ENCODE data around the gene BRIP1. TPM values are rescaled to one million over a fixed set of nuclear protein-coding genes. Genes with fewer than 3 reads are reported as not detected.

BRIP1 gene
- total RNA-seq, 1 donor, result 6.2 TPM

GRCh38 chr17:61789872-61790271, 73.5 kb downstream of the BRIP1 start:
- Histone ChIP-seq H3K36me3 (ENCODE audit: insufficient read depth, low read length) (peaks cover 4% of the 10 kb centered on the region), H4K20me1 (ENCODE audit: insufficient read depth, low read length) (no peaks in the 10 kb centered on the region), H2AFZ (ENCODE audit: low read length) (no peak overlapping the region), H3K4me3 (ENCODE audit: insufficient read depth, low read length) (no peak overlapping the region), H3K9me3 (ENCODE audit: low read depth, low read length) (no peaks in the 10 kb centered on the region), H3K27me3 (ENCODE audit: insufficient read depth, low read length) (no peaks in the 10 kb centered on the region), H3K79me2 (ENCODE audit: insufficient read depth, low read length) (no peaks in the 10 kb centered on the region), H3K4me1 (ENCODE audit: insufficient read depth, low read length) (no peaks in the 10 kb centered on the region), H3K4me2 (ENCODE audit: insufficient read depth, low read length) (no peak overlapping the region), H3K27ac (ENCODE audit: low read depth, low read length) (no peak overlapping the region)
- no peak for DNase-seq (ENCODE audit: insufficient read length, low spot score, missing footprints)
- TF ChIP-seq CTCF (IDR thresholded peaks at IDR 0.05; ENCODE audit: extremely low read depth, low read depth, low read length), result no peak

- Histone ChIP-seq H4K20me1 (ENCODE audit: insufficient read depth, low read length) (no peaks in the 10 kb centered on the region), H3K4me1 (ENCODE audit: insufficient read depth, low read length) (no peaks in the 10 kb centered on the region), H3K4me2 (ENCODE audit: insufficient read depth, low read length) (no peak overlapping the region), H3K27ac (ENCODE audit: low read depth, low read length) (no peak overlapping the region), H3K27me3 (ENCODE audit: insufficient read depth, low read length) (no peaks in the 10 kb centered on the region), H3K79me2 (ENCODE audit: insufficient read depth, low read length) (no peaks in the 10 kb centered on the region), H3K4me3 (ENCODE audit: insufficient read depth, low read length) (no peak overlapping the region), H2AFZ (ENCODE audit: low read length) (peak overlapping the region; percentile 76), H3K9me3 (ENCODE audit: low read depth, low read length) (no peaks in the 10 kb centered on the region), H3K36me3 (ENCODE audit: insufficient read depth, low read length) (peaks cover 3% of the 10 kb centered on the region)
- DNase-seq (ENCODE audit: insufficient read length, low spot score, missing footprints), result no peak
- no peak for TF ChIP-seq CTCF (IDR thresholded peaks at IDR 0.05; ENCODE audit: extremely low read depth, low read depth, low read length)
Observed at GRCh38 chr17:61786088-61786487, 77.2 kb downstream of the BRIP1 start.

GRCh38 chr17:61784510-61784909, 78.8 kb downstream of the BRIP1 start:
- Histone ChIP-seq H4K20me1 (ENCODE audit: insufficient read depth, low read length) (no peaks in the 10 kb centered on the region), H3K9me3 (ENCODE audit: low read depth, low read length) (no peaks in the 10 kb centered on the region)
- TF ChIP-seq CTCF (IDR thresholded peaks at IDR 0.05; ENCODE audit: extremely low read depth, low read depth, low read length), result no peak

GRCh38 chr17:61783556-61784304, 79.6 kb downstream of the BRIP1 start:
- no peak overlapping the region for H3K4me2 ChIP-seq (ENCODE audit: insufficient read depth, low read length)
- no peak for TF ChIP-seq CTCF (IDR thresholded peaks at IDR 0.05; ENCODE audit: extremely low read depth, low read depth, low read length)
- H4K20me1 ChIP-seq (ENCODE audit: insufficient read depth, low read length), result no peaks in the 10 kb centered on the region
- H3K36me3 ChIP-seq (ENCODE audit: insufficient read depth, low read length), result peaks cover 3% of the 10 kb centered on the region
- no peak overlapping the region for H3K27ac ChIP-seq (ENCODE audit: low read depth, low read length)
- no peaks in the 10 kb centered on the region for H3K79me2 ChIP-seq (ENCODE audit: insufficient read depth, low read length)
- H3K4me3 ChIP-seq (ENCODE audit: insufficient read depth, low read length), result no peak overlapping the region
- H3K27me3 ChIP-seq (ENCODE audit: insufficient read depth, low read length), result no peaks in the 10 kb centered on the region
- no peaks in the 10 kb centered on the region for H3K9me3 ChIP-seq (ENCODE audit: low read depth, low read length)
- no peak for DNase-seq (ENCODE audit: insufficient read length, low spot score, missing footprints)
- H2AFZ ChIP-seq (ENCODE audit: low read length), result no peak overlapping the region
- no peaks in the 10 kb centered on the region for H3K4me1 ChIP-seq (ENCODE audit: insufficient read depth, low read length)

More at GRCh38 chr17:61784510-61784909, 78.8 kb downstream of the BRIP1 start:
- Histone ChIP-seq H3K27ac (ENCODE audit: low read depth, low read length) (no peak overlapping the region), H3K27me3 (ENCODE audit: insufficient read depth, low read length) (no peaks in the 10 kb centered on the region), H3K79me2 (ENCODE audit: insufficient read depth, low read length) (no peaks in the 10 kb centered on the region), H3K4me1 (ENCODE audit: insufficient read depth, low read length) (no peaks in the 10 kb centered on the region), H2AFZ (ENCODE audit: low read length) (no peak overlapping the region), H3K4me3 (ENCODE audit: insufficient read depth, low read length) (no peak overlapping the region), H3K36me3 (ENCODE audit: insufficient read depth, low read length) (peaks cover 3% of the 10 kb centered on the region), H3K4me2 (ENCODE audit: insufficient read depth, low read length) (no peak overlapping the region)
- no peak for DNase-seq (ENCODE audit: insufficient read length, low spot score, missing footprints)
